Mesodermal cell (in vitro differentiated cells): Measurements from ENCODE around the gene TMEM63B.

ENCODE experiments used
- H3K27ac ChIP-seq: 2 replicates; pipeline ENCODE4 v1.7.0; 2013; ENCODE audit warnings: mild to moderate bottlenecking, low read depth, low read length, moderate library complexity; ENCODE audit not compliant: severe bottlenecking
- H3K36me3 ChIP-seq: 2 replicates; pipeline ENCODE4 v1.7.1; 2013; ENCODE audit warnings: mild to moderate bottlenecking, low read length, moderate library complexity; ENCODE audit not compliant: control insufficient read depth, insufficient read depth
- H3K4me1 ChIP-seq: one replicate; pipeline ENCODE4 v1.7.1; 2013; ENCODE audit warnings: mild to moderate bottlenecking, low read length; ENCODE audit not compliant: insufficient read depth, control insufficient read depth, poor library complexity, severe bottlenecking
- H3K4me3 ChIP-seq: 2 replicates; pipeline ENCODE4 v1.7.0; 2013; ENCODE audit warnings: low read length, control low read depth, mild to moderate bottlenecking; ENCODE audit not compliant: insufficient read depth, poor library complexity, severe bottlenecking; ENCODE audit errors: extremely low read depth
- H3K9me3 ChIP-seq: 2 replicates; pipeline ENCODE4 v1.7.1; 2013; ENCODE audit warnings: mild to moderate bottlenecking, low read length, moderate library complexity; ENCODE audit not compliant: control insufficient read depth
- whole genome bisulfite sequencing, 2 experiments: methylation state at CpG; one replicate each; pipeline ENCODE4 v1.1.5; 2013; ENCODE audit warnings: missing lambda C conversion rate in 2 of 2; ENCODE audit not compliant: insufficient coverage in 2 of 2; 5-methylcytosine and 5-hydroxymethylcytosine counted together

The TMEM63B gene

GRCh38 chr6:44157152-44157521, 29.8 kb downstream of the TMEM63B start:
- 85 to 90% methylated on average over 7 to 8 of the region's 11 CpGs for WGBS, 2 experiments
- Histone ChIP-seq H3K4me1 (no peaks in the 10 kb centered on the region), H3K4me3 (no peak overlapping the region), H3K36me3 (no peaks in the 10 kb centered on the region), H3K9me3 (no peaks in the 10 kb centered on the region), H3K27ac (no peak overlapping the region)

GRCh38 chr6:44158770-44159228, 31.4 kb downstream of the TMEM63B start, which contains the start of gene CAPN11:
Gene CAPN11, plus strand, starts transcription at chr6:44158820. Its CDS starts 29 bp downstream, at chr6:44158849.
- Histone ChIP-seq H3K4me1 (no peaks in the 10 kb centered on the region), H3K36me3 (no peaks in the 10 kb centered on the region), H3K4me3 (no peak within 1 kb of the TSS), H3K27ac (no peak within 1 kb of the TSS), H3K9me3 (no peaks in the 10 kb centered on the region)
- 61 to 69% methylated on average over 2 to 3 of the region's 5 CpGs for WGBS, 2 experiments

GRCh38 chr6:44161997-44162338, 34.6 kb downstream of the TMEM63B start:
- H3K4me3 ChIP-seq: no peak overlapping the region
- no peak overlapping the region for H3K27ac ChIP-seq
- 59 to 73% methylated on average over 4 to 6 of the region's 8 CpGs for WGBS, 2 experiments
- peaks cover 4% of the 10 kb centered on the region for H3K4me1 ChIP-seq
- no peaks in the 10 kb centered on the region for H3K9me3 ChIP-seq
- H3K36me3 ChIP-seq: no peaks in the 10 kb centered on the region

GRCh38 chr6:44162876-44163625, 35.7 kb downstream of the TMEM63B start:
- H3K36me3 ChIP-seq: no peaks in the 10 kb centered on the region
- 77 to 91% methylated on average over 4 to 7 of the region's 8 CpGs for WGBS, 2 experiments

GRCh38 chr6:44166116-44166515, 38.8 kb downstream of the TMEM63B start:
- no peaks in the 10 kb centered on the region for H3K9me3 ChIP-seq
- WGBS, 2 experiments: 81 to 84% methylated on average over 6 to 7 of the region's 7 CpGs

More at GRCh38 chr6:44162876-44163625, 35.7 kb downstream of the TMEM63B start:
- Histone ChIP-seq H3K4me1 (peaks cover 4% of the 10 kb centered on the region), H3K4me3 (no peak overlapping the region), H3K9me3 (no peaks in the 10 kb centered on the region), H3K27ac (no peak overlapping the region)

GRCh38 chr6:44166591-44167184, 39.3 kb downstream of the TMEM63B start:
- Histone ChIP-seq H3K4me1 (peaks cover 4% of the 10 kb centered on the region), H3K9me3 (no peaks in the 10 kb centered on the region), H3K27ac (no peak overlapping the region), H3K36me3 (no peaks in the 10 kb centered on the region), H3K4me3 (no peak overlapping the region)
- 43 to 46% methylated on average over 10 to 11 of the region's 16 CpGs for WGBS, 2 experiments

More at GRCh38 chr6:44166116-44166515, 38.8 kb downstream of the TMEM63B start:
- Histone ChIP-seq H3K36me3 (no peaks in the 10 kb centered on the region), H3K4me3 (no peak overlapping the region), H3K27ac (no peak overlapping the region), H3K4me1 (peaks cover 4% of the 10 kb centered on the region)

GRCh38 chr6:44167567-44167966, 40.2 kb downstream of the TMEM63B start:
- H3K27ac ChIP-seq: no peak overlapping the region
- WGBS, 2 experiments: 100% methylated on average over 1 of the region's 1 CpG
- H3K4me3 ChIP-seq: no peak overlapping the region

GRCh38 chr6:44169154-44169553, 41.8 kb downstream of the TMEM63B start:
- H3K9me3 ChIP-seq: no peaks in the 10 kb centered on the region
- H3K4me3 ChIP-seq: no peak overlapping the region
- H3K36me3 ChIP-seq: no peaks in the 10 kb centered on the region
- peaks cover 4% of the 10 kb centered on the region for H3K4me1 ChIP-seq
- no peak overlapping the region for H3K27ac ChIP-seq
- 97 to 99% methylated on average over 8 of the region's 9 CpGs for WGBS, 2 experiments

More at GRCh38 chr6:44167567-44167966, 40.2 kb downstream of the TMEM63B start:
- H3K4me1 ChIP-seq: peaks cover 4% of the 10 kb centered on the region
- H3K9me3 ChIP-seq: no peaks in the 10 kb centered on the region
- no peaks in the 10 kb centered on the region for H3K36me3 ChIP-seq

GRCh38 chr6:44169886-44170570, 42.7 kb downstream of the TMEM63B start:
- 91 to 95% methylated on average over 6 of the region's 10 CpGs for WGBS, 2 experiments
- Histone ChIP-seq H3K4me3 (no peak overlapping the region), H3K36me3 (no peaks in the 10 kb centered on the region), H3K9me3 (no peaks in the 10 kb centered on the region), H3K27ac (no peak overlapping the region), H3K4me1 (peaks cover 4% of the 10 kb centered on the region)

GRCh38 chr6:44171899-44172546, 44.7 kb downstream of the TMEM63B start:
- Histone ChIP-seq H3K4me1 (no peaks in the 10 kb centered on the region), H3K27ac (no peak overlapping the region), H3K9me3 (no peaks in the 10 kb centered on the region), H3K36me3 (no peaks in the 10 kb centered on the region), H3K4me3 (no peak overlapping the region)
- WGBS, 2 experiments: 82 to 88% methylated on average over 4 to 5 of the region's 12 CpGs
